ENCODE data around the gene CHAD.

The CHAD gene, protein sequence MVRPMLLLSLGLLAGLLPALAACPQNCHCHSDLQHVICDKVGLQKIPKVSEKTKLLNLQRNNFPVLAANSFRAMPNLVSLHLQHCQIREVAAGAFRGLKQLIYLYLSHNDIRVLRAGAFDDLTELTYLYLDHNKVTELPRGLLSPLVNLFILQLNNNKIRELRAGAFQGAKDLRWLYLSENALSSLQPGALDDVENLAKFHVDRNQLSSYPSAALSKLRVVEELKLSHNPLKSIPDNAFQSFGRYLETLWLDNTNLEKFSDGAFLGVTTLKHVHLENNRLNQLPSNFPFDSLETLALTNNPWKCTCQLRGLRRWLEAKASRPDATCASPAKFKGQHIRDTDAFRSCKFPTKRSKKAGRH

DNA sequence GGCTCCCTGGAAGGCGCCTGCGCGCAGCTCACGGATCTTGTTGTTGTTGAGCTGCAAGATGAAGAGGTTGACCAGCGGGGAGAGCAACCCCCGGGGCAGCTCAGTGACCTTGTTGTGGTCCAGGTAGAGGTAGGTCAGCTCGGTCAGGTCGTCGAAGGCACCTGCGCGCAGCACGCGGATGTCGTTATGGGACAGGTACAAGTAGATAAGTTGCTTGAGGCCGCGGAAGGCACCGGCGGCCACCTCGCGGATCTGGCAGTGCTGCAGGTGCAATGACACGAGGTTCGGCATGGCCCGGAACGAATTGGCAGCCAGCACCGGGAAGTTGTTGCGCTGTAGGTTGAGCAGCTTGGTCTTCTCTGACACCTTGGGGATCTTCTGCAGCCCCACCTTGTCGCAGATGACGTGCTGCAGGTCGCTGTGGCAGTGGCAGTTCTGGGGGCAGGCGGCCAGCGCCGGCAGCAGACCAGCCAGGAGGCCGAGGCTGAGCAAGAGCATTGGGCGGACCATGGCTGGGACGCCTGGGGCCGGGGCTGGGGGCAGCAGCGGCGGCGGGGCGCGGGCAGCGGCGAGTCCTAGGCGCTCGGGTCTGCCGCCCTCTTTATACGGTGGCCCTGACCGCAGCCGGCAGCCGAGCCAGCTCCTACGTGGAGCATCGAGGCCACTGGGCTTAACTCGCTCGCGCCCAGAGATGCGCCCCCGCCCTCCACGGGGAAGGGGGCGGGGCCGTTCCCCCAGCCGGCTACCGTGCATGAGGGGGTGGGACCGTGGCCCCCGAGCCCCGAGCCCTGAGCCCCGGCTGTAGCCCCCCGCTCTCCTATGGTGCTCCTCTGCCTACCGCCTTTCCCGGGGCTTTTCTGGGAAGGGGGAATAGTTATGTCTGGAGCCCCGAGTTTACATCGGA lies at the start of gene CHAD:
TSS of gene CHAD (minus strand) at position 577 of the 904 bp plus-strand sequence. CDS start at position 510, 67 bp downstream.
- no peak for DNase-seq (ENCODE audit: low read depth)

DNA sequence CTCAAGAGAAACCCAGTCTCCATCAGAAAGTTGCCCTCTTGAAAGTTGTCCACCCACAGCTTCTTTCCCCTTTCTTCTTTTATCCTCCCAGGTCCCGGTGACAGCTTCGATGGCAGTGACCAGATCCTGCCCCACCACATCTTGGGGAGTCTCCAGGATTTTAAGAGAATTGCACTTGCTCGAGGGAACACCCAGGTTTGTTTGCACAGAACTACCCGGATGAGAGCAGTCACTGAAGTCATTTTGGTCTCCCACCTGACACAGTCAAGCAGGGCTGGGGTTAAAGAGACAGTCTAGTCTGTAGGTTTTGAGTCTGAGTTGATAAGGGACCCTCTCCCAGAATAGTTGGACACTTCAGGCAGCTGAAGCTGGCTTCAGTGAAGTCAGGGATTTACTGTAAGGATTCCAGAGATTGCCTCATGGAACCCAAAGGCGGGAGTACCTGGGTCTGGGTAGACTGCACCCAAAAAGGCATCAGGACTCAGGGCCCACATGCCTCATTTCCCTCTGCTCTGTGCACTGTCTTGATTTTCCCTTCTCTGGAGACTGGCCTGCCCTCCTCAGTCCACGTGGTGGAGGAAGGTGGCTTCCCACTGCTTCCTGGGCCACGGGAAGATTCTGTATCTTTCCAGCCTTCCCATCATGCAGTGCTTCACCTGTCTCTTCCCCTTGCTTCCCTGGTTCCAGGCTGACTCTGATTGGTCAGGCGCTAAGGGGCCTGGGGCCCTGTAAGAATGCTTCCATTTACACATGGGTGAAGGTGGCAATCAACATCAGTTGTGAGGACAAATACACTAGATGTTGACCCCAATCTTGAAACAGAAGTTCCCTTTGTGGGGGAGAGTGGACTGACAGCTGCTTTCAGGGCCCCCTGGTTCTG lies 49.1 kb upstream of the CHAD start:
- DNase-seq (ENCODE audit: low read depth): no peak

DNA sequence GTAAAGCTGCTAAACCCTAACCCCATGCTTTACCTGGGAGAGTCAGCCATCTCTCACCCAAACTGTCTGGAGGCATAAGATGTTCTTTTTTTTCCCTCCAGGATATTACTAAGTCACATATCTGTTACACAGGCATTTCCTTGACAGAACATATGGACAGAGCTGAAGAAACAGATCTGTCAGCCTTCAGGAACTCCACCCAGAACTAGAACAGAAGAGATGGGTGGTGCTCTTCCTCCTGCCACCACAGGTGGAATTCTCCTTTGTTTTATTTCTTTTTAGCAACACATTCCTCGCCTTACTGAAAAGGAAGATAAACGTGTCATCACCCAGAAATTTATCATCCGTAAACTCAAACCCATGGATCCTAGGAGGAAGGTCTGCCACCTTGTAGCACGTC lies 48.3 kb upstream of the CHAD start:
- no peak for DNase-seq (ENCODE audit: low read depth)

DNA sequence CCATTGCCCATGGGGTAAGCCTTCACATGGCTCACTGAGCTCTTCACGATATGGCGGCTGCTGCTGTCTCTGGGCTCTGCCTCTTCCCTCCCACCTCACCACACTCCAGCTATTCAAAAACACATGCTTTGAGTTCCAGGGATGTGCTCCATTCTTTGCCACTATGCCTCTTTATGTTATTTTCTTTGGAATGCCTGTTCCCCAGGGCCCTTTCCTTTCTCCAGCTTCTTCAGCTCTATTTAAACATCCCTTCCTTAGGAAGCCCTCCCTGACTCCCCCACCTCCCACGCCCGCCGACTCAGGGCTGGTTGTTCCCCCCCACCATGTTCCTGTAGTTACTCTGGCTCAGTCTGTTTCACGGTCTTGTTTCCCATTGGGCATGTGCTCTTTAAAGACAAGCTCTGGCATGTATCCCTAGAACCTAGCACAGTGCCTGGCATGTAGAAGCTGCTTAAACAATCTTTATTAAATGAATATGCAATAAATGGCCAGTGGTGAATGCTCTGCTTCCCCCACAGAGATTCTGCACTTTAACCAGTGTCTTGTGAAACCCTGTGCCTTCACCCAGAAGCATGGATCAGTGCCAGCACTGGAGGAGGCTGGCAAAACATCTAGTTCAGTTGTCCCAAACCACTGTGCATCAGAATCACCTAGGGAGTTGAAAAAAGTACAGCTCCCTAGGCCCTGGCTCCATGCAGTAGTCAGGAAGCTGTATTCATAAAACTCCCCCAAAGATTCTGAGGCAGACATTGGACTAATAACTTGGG lies 46.4 kb upstream of the CHAD start:
- peak; percentile 92 for DNase-seq (ENCODE audit: low read depth)

DNA sequence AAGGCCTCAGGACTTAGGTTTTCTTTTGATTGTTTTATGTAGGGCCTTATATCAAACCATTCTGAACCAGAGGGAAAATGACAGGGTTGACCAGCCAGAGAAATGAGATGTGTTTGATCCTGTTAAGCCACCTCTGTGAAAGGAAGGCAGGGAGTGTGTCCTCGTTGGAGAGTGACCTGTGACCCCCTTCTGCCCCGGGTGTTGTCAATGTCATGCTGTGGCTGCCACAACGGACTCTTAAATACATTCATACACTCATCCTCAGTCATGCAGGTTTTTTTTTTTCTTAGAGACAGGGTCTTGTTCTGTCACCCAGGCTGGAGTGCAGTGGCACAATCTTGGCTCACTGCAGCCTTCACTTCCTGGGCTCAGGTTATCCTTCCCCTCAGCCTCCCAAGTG lies 45.7 kb upstream of the CHAD start:
- no peak for DNase-seq (ENCODE audit: low read depth)

DNA sequence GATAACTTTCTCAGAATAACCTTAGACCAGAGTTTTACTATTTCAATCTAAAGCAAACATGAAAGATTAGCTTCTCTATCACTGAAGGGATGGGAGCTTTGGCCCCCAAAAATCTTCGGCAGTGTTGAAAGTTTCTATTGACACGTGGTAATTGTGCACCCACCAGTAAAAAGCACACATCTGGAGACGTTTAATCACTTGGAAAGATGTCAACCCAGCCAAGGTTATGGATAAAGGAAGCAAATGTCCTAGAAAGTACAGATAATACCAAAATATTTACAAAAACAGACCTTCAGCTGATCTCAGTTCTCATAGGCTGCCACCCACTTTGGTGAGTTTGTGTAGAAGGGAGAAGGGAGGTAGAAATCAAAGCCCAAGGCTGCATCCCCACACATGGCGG lies 44.8 kb upstream of the CHAD start:
- peak; percentile 26 for DNase-seq (ENCODE audit: low read depth)

DNA sequence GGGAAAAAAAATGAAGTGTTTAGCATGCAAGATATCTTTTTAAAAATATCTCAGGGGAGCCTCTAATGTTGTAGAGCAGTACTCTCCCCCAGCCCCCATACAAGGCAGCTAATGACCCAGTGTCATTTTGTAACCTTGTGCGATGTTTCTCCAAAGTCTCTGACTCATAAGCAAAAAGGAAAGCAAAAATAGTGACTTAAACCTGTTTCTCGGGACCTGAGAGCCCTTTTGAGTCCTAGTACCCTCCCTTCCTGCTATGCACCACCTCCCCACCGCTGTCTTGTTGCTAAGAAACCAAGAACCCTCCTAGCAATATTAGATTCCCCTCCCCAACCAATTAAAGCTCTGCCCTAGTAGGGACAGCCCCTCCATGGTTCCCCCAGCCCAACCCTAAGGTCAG lies 42.4 kb upstream of the CHAD start:
- DNase-seq (ENCODE audit: low read depth): peak; percentile 19

DNA sequence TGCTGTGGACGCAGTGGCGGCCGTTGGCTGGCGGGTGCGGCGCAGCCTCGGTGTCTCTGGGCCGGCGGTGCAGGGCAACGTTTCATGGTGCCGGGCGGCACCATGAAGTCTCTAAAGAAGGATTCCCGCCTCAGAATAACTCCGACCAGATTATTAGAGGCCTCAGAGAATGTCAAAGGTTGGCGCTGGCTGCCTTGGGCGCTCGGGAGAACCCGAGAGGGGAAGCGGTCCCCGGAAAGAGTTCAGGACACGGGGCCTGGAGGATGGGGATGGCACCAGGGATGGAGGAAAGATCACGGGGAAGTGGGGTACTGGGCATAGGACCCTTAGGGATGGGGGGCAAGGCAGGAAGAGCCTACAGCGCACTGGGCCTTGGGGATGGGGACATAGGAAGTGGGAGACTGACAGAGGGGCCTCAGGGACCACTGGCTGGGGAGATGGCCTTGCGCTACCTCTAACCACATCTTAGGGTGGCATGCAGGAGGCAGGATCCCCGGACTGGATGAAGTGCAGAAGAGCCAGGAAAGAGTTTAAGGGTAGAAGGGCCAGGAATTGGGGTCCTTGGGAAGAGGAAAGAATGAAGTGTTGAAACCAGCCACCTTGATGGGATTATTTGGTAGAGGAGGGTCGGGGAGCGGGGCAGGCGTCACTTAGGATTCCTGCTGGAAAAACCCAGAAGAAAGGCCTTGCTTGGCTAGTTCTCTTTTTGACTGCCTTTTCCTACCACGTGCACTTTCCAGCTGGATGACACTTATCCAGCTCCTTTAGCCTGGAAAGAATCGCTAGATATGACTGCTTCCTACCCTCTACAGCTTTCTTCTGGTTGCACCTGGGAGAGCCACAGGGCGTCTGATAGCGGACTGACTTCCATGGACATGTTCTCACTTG lies 40.1 kb upstream of the CHAD start:
- DNase-seq (ENCODE audit: low read depth): no peak

DNA sequence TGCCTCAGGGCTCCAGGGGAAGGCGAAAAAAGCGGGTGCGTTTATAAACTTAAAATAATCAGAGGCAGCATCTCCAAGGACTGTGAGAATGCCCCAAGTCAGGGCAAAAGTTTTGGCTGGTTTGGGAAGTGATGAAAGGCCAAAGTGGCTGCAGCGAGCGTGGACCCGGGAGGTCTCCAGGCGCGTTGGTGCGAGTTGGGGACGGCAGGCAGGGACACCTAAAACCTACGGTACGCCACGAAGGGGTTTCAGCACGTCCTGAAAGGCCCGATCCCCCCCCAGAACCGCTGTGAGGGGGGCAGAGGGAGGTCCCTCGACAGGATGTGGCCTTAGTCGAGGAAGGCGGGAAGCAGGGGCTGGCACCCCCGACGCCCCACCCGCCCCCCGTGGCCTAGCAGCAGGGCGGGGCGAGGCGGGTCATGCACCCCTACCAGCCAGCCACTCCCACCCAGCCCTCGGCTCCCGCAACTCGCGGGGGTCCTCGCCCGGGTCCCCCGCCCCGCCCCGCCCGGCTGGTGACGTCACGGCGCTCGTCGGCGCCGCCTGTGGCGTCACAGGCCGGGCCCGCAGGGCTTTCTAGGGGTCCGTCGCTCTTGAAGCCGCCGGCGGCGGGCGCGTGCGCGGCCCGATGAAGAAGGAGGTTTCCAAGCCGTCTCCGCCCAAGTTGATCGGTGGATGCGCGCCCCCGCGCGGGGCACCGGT lies 39.3 kb upstream of the CHAD start, which contains the start of gene MYCBPAP:
TSS of gene MYCBPAP (plus strand) at position 569 of the 702 bp plus-strand sequence. CDS start 236 bp downstream, outside the sequence.
- DNase-seq (ENCODE audit: low read depth): peak; percentile 87

DNA sequence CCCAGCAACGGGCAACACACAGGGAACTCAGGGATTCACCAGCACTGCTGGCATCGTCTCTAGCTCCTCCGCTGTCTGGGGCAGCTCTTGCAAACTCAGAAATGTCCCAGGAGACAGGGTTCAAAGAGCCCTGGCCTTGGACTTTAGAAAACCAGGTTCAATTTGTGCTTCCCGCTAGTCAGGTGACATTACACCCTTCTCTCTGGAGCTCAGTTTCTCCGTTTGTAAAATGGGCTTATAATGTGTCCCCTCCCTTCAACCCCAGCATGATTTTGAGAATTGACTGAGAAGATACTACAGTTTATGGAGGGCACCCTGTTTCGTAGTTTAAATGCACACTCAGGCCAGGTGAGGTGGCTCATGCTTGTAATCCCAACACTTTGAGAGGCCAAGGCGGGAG lies 37.6 kb upstream of the CHAD start:
- no peak for DNase-seq (ENCODE audit: low read depth)

DNA sequence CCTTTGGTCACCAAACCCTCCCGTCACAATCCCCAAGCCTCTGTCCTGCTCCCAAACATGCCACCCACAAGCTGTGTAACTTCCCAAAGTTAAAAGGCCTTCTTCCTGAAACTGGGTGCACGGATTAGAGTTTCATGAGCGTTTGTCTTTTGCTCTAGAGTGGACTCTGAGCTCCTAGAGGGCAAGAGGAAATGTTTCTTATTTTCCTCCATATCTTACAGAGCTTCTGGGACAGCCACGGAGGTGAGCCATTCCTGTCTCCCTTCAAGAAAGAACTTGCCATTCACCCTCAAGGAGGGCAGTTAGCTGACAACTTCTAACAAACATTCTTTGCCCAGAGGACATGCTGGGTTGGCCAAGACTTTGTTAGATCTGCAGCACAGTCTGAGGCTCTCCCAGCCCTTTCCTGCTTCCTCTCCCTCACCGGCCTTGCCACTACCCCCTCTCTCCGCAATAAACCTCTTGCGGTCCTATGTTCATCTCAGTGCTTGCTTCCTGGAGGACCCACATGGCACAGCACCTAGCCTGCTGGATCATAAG lies 37.0 kb upstream of the CHAD start:
- no peak for DNase-seq (ENCODE audit: low read depth)

DNA sequence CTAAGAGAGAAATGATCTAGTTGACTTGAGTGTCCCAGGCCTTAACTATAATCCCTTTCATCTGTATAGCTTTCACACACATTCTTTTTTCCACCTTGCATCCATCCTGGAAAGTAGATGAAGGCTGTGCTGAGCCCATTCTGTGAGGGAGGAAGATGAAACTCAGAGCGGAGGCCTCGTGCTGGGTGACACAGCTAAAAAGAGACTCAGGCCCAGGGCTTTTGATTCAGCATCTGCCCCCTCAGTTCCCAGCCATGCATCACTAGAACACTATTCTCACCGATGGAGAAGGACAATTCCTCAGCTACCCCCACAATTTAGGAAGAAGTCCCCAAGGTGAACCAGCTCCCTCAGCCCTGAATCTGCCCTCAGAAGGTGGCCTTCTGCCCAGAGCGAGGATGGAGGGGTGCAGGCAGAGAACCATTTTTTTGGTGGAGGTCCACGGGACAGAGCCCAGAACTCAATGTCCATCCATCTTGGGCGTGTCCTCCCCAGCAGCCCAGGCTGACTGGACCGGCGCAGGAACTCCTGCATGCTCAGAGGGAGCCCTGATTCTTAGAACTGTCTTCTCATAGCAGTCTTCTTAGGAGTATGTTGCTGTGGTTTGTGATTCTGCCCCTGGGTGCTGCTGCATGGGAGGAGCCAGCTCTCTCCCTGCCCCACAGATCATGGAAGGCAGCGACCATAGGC lies 33.8 kb upstream of the CHAD start:
- no peak for DNase-seq (ENCODE audit: low read depth)

DNA sequence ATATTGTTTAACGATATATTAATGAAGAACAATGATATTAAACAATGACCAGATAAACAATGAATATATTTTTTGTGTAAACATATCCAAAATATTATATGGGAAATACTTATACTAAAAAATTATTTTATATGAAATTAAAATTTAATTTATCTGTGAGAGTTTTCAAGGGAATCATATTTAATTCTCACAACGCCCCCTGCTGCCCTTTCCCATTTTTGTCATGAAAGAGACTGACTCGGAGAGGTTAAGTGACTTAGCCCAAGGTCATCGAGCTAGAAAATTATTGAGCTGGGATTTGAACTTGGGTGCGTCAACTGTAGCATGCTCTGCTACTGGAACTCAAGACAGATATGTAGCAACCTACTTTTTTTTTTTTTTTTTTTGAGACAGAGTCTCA lies 32.4 kb upstream of the CHAD start:
- DNase-seq (ENCODE audit: low read depth): no peak

DNA sequence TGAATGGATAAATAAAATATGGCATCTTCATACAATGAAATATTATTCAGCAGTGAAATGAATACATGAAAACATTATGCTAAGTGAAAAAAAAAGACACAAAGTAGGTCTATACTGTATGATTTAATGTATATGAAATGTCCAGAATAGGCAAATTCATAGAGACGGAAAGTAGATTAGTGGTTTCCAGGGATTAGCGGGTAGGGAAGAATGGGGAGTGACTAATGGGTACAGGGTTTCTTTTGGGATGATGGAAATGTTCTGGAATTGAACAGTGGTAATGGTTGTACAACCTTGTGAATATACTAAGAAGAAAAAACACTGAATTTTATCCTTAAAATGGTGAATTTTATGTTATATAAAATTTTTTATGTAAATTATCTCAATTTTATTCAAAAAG lies 31.0 kb upstream of the CHAD start:
- DNase-seq (ENCODE audit: low read depth): no peak

DNA sequence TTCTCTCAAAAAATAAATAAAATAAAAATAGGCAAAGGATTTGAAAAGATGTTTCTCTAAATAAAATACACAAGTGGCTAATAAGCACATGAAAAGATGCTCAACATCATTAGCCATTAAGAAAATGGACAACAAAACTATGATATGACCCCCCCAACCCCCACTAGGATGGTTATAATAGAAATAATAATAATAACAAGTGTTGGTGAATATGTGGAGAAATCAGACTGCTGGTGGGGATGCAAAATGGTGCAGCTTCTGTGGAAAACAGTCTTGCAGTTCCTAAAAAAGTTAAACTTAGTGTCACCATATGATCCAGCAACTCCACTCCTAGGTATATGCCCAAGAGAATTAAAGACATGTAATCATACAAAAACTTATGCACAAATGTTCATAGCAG lies 30.6 kb upstream of the CHAD start:
- DNase-seq (ENCODE audit: low read depth): no peak

DNA sequence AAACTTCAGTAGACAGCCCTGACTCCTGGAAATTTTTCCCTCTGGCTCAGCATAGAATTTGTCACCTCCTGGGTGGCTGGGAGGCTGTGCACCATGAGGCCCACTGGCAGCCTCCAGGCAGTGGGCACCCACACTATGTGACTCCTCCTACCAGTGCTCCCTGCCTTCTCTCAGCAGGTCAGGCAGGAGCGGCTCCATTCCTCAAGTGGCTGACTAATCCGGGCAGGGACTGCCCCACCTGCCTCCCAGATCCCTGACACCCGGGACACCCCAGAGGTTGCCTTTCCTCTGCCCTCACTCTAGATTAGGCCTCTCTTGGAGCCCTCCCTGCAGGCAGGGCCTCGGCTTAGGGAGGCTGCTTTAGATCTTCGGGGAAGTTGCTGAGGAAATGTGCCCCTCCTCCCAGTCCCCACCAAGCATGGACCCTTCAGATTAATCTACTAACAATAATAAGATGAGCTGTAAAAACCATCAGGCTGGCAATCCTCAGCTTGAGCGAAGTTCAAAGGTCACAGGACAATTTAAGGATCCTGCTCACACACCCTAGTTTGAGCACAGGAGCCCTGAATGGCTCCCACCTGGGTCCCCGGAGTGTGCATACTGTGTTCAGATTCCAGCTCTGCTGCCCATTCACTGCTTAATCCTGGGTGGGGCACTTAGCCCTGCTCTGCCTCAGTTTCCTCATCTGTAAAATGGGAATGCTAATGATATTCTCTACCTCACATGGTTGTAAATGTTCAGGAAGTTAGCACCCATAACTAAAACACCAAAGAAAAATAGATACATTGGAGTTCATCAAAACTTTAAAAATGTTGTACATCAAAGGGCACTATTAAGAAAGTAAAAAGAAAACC lies 29.6 kb upstream of the CHAD start:
- DNase-seq (ENCODE audit: low read depth): no peak

DNA sequence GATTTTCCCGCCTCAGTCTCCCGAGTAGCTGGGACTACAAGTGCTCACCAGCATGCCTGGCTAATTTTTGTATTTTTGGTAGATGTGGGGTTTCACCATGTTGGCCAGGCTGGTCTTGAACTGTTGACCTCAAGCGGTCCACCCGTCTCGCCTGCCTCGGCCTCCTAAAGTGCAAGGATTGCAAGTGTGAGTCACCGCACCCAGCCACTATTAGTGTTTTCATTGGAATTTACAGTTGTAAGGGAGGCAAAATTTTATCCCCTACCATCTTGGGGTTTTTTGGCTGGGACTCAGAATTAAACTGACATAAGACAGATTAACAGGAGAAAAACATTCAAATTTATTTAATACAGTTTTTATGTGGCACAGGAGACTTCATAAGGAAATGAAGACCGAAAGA lies 27.2 kb upstream of the CHAD start:
- no peak for DNase-seq (ENCODE audit: low read depth)
